ENCODE measurements around the gene BLACAT1. TPM values are rescaled to one million over a fixed set of nuclear protein-coding genes. Genes with fewer than 3 reads are reported as not detected.

Gene BLACAT1
- total and polyA plus RNA-seq, 2 of the 4 experiments (the other 2 are of a cell fraction), result under 0.01 to 0.05 TPM

DNA sequence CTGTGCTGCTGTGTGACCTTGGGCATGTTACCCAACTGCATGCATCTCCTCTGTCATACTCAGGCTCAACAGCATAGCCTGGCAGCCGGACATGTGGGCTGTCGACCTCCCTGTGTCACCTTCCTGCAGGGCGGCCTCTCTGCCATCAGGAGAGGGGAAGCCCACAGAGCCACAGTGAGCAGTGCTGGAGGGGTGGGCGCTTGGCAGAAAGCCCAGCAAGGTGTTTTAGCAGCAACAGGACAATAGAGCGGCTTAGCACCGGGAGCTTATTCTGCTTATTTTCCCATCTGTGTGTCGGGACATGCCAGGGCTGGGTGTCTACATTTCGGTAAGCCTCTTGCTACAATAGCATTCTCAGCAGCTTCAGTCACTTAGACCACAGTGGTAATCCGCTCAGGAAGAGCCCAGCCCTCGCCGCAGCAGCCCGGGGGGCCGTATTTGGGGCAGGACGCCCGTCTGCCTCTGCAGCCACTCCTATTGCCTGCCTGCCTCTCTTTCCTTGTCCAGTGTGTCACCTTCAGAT lies 25.8 kb upstream of the BLACAT1 start:
- no peak overlapping the region for H2AK5ac ChIP-seq (ENCODE audit: low read depth, low read length)
- no peak overlapping the region for H4K8ac ChIP-seq (ENCODE audit: low read depth in 2 of 2, low read length in 2 of 2)
- 0 out of 2 replicates have a peak, but pooled peaks cover 4% of the 10 kb centered on the region for H4K20me1 ChIP-seq (ENCODE audit: insufficient read depth, low read length)
- no peak overlapping the region for H3K14ac ChIP-seq (replicated peaks; ENCODE audit: low read depth, low read length)
- H3K79me1 ChIP-seq (ENCODE audit: low read depth in 1 of 2, low read length in 2 of 2), result no peaks in the 10 kb centered on the region
- TF ChIP-seq CHD1 (IDR thresholded peaks at IDR 0.05; ENCODE audit: low read depth, low read length), result no peak
- TF ChIP-seq POLR2A (IDR thresholded peaks at IDR 0.05; ENCODE audit: low read depth, low read length), result no peak
- no peak overlapping the region for H2BK20ac ChIP-seq (ENCODE audit: low read depth, low read length)
- peaks cover 45% of the 10 kb centered on the region for H3K27me3 ChIP-seq (ENCODE audit: control insufficient read depth, insufficient read depth, low read length)
- intact Hi-C loops (cut with micrococcal nuclease), result no loop called here
- H3K9me3 ChIP-seq (ENCODE audit: control insufficient read depth, insufficient read depth, low read length), result no peaks in the 10 kb centered on the region
- no TSS peak for BruUV-seq (replicated peaks)
- no peak for ATAC-seq (ENCODE audit: low read depth)
- no peak overlapping the region for H2BK120ac ChIP-seq (ENCODE audit: low read depth, low read length)
- no peak overlapping the region for H3K4ac ChIP-seq (ENCODE audit: low read depth, low read length)
- CTCF ChIA-PET, result interaction anchor here (0.6 to 0.8 kb wide), 2 partner anchors 127 to 280 kb away, joined by 3 to 5 read pairs; no protein-coding TSS in a partner anchor
- H3K56ac ChIP-seq (ENCODE audit: extremely low read depth, insufficient read depth, low read length), result no peak overlapping the region
- dilution Hi-C loops (cut with HindIII; ENCODE audit: low sequenced_read_pairs, unreplicated experiment), result no loop called here
- H3K23ac ChIP-seq (ENCODE audit: low read depth, low read length), result no peak overlapping the region
- H3K4me1 ChIP-seq (ENCODE audit: control insufficient read depth, insufficient read depth, low read length), result no peaks in the 10 kb centered on the region
- no peak overlapping the region for H2AFZ ChIP-seq (replicated peaks; ENCODE audit: low read length, poor library complexity)
- in situ Hi-C loops (cut with MboI; ENCODE audit: low sequenced_read_pairs), result loop anchor here (10.0 kb wide), 1 partner anchor 207 kb away; no protein-coding TSS in a partner anchor
- H3K36me3 ChIP-seq (ENCODE audit: control insufficient read depth, insufficient read depth, low read length), result no peaks in the 10 kb centered on the region
- no peak overlapping the region for H4K91ac ChIP-seq (ENCODE audit: insufficient read depth, low read depth, low read length)
- no peak overlapping the region for H3K4me3 ChIP-seq (ENCODE audit: insufficient read depth, low read depth, low read length)
- H3K27ac ChIP-seq (ENCODE audit: insufficient read depth, low read length), result no peak overlapping the region
- no peak for DNase-seq
- H3K9me1 ChIP-seq (ENCODE audit: insufficient read depth, low read length), result no peaks in the 10 kb centered on the region
- H3K4me2 ChIP-seq (ENCODE audit: low read depth, low read length), result no peak overlapping the region
- no peak overlapping the region for H3K9ac ChIP-seq (ENCODE audit: low read depth, low read length)
- POLR2A ChIA-PET (ENCODE audit: unreplicated experiment), result no interaction called here
- peak overlapping the region; percentile 65 for H2AK9ac ChIP-seq (replicated peaks; ENCODE audit: low read depth, low read length, poor library complexity)
- no peak overlapping the region for H2BK15ac ChIP-seq (ENCODE audit: low read depth, low read length)
- no peak overlapping the region for H4K5ac ChIP-seq (ENCODE audit: low read depth, low read length)
- 43% methylated on average over 4 of the region's 15 CpGs; no CpG with 5 or more reads in 1 of the 2 experiments for WGBS, 2 experiments (ENCODE audit: extremely low coverage in 2 of 2, insufficient read length in 1 of 2)
- H2BK5ac ChIP-seq (ENCODE audit: low read depth, low read length, poor library complexity, severe bottlenecking), result no peak overlapping the region
- H3K18ac ChIP-seq (ENCODE audit: low read depth, low read length), result no peak overlapping the region

Measured in IMR-90 (cell line).